ENCODE results near the gene HNRNPLL.

DNA sequence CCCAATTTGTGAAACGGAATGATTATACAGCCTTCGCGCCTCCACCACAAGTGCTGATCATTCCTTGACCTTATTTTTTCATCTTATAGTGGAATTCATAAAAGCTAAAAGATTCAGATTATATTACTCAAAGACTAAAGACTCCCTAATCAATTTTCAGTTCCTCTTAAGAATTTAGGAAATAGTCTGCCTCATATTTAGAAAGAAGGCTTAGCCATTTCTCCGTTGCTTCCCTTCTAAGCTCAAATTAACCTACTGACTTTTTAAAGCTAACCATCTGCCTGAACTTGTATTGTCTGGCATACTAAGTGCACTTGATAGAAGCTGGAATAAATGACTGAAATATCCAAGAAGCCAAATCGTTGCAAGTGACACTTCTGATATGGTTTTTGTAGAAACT is 44.7 kb downstream of the HNRNPLL start:
- TF ChIP-seq, protein P1, sequence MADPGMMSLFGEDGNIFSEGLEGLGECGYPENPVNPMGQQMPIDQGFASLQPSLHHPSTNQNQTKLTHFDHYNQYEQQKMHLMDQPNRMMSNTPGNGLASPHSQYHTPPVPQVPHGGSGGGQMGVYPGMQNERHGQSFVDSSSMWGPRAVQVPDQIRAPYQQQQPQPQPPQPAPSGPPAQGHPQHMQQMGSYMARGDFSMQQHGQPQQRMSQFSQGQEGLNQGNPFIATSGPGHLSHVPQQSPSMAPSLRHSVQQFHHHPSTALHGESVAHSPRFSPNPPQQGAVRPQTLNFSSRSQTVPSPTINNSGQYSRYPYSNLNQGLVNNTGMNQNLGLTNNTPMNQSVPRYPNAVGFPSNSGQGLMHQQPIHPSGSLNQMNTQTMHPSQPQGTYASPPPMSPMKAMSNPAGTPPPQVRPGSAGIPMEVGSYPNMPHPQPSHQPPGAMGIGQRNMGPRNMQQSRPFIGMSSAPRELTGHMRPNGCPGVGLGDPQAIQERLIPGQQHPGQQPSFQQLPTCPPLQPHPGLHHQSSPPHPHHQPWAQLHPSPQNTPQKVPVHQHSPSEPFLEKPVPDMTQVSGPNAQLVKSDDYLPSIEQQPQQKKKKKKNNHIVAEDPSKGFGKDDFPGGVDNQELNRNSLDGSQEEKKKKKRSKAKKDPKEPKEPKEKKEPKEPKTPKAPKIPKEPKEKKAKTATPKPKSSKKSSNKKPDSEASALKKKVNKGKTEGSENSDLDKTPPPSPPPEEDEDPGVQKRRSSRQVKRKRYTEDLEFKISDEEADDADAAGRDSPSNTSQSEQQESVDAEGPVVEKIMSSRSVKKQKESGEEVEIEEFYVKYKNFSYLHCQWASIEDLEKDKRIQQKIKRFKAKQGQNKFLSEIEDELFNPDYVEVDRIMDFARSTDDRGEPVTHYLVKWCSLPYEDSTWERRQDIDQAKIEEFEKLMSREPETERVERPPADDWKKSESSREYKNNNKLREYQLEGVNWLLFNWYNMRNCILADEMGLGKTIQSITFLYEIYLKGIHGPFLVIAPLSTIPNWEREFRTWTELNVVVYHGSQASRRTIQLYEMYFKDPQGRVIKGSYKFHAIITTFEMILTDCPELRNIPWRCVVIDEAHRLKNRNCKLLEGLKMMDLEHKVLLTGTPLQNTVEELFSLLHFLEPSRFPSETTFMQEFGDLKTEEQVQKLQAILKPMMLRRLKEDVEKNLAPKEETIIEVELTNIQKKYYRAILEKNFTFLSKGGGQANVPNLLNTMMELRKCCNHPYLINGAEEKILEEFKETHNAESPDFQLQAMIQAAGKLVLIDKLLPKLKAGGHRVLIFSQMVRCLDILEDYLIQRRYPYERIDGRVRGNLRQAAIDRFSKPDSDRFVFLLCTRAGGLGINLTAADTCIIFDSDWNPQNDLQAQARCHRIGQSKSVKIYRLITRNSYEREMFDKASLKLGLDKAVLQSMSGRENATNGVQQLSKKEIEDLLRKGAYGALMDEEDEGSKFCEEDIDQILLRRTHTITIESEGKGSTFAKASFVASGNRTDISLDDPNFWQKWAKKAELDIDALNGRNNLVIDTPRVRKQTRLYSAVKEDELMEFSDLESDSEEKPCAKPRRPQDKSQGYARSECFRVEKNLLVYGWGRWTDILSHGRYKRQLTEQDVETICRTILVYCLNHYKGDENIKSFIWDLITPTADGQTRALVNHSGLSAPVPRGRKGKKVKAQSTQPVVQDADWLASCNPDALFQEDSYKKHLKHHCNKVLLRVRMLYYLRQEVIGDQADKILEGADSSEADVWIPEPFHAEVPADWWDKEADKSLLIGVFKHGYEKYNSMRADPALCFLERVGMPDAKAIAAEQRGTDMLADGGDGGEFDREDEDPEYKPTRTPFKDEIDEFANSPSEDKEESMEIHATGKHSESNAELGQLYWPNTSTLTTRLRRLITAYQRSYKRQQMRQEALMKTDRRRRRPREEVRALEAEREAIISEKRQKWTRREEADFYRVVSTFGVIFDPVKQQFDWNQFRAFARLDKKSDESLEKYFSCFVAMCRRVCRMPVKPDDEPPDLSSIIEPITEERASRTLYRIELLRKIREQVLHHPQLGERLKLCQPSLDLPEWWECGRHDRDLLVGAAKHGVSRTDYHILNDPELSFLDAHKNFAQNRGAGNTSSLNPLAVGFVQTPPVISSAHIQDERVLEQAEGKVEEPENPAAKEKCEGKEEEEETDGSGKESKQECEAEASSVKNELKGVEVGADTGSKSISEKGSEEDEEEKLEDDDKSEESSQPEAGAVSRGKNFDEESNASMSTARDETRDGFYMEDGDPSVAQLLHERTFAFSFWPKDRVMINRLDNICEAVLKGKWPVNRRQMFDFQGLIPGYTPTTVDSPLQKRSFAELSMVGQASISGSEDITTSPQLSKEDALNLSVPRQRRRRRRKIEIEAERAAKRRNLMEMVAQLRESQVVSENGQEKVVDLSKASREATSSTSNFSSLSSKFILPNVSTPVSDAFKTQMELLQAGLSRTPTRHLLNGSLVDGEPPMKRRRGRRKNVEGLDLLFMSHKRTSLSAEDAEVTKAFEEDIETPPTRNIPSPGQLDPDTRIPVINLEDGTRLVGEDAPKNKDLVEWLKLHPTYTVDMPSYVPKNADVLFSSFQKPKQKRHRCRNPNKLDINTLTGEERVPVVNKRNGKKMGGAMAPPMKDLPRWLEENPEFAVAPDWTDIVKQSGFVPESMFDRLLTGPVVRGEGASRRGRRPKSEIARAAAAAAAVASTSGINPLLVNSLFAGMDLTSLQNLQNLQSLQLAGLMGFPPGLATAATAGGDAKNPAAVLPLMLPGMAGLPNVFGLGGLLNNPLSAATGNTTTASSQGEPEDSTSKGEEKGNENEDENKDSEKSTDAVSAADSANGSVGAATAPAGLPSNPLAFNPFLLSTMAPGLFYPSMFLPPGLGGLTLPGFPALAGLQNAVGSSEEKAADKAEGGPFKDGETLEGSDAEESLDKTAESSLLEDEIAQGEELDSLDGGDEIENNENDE (IDR thresholded peaks at IDR 0.05; ENCODE audit: insufficient replicate concordance, low read length) = no peak
- TF ChIP-seq YY1 (IDR thresholded peaks at IDR 0.05; ENCODE audit: low read depth, low read length) (no peak), POLR2A (IDR thresholded peaks at IDR 0.05; ENCODE audit: control extremely low read depth in 1 of 2, low read depth in 2 of 2, low read length in 2 of 2) (no peak), BCL11A (IDR thresholded peaks at IDR 0.05; ENCODE audit: low read depth in 2 of 2, low read length in 2 of 2) (no peak), SP4 (IDR thresholded peaks at IDR 0.05; ENCODE audit: low read length) (no peak), RXRA (IDR thresholded peaks at IDR 0.05; ENCODE audit: insufficient read depth, low read depth, low read length) (no peak), TAF1 (IDR thresholded peaks at IDR 0.05; ENCODE audit: low read depth, low read length) (no peak), JUN (IDR thresholded peaks at IDR 0.05; ENCODE audit: low read depth, low read length) (no peak), RBBP5 (IDR thresholded peaks at IDR 0.05; ENCODE audit: borderline replicate concordance, low read depth, low read length) (no peak), EP300 (IDR thresholded peaks at IDR 0.05; ENCODE audit: borderline replicate concordance in 1 of 2, low read depth in 2 of 2, low read length in 2 of 2) (no peak)
- TF ChIP-seq, protein P2, sequence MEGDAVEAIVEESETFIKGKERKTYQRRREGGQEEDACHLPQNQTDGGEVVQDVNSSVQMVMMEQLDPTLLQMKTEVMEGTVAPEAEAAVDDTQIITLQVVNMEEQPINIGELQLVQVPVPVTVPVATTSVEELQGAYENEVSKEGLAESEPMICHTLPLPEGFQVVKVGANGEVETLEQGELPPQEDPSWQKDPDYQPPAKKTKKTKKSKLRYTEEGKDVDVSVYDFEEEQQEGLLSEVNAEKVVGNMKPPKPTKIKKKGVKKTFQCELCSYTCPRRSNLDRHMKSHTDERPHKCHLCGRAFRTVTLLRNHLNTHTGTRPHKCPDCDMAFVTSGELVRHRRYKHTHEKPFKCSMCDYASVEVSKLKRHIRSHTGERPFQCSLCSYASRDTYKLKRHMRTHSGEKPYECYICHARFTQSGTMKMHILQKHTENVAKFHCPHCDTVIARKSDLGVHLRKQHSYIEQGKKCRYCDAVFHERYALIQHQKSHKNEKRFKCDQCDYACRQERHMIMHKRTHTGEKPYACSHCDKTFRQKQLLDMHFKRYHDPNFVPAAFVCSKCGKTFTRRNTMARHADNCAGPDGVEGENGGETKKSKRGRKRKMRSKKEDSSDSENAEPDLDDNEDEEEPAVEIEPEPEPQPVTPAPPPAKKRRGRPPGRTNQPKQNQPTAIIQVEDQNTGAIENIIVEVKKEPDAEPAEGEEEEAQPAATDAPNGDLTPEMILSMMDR (IDR thresholded peaks at IDR 0.05; ENCODE audit: control extremely low read depth in 1 of 3, insufficient read depth in 1 of 3, low read depth in 1 of 3, low read length in 3 of 3) = no peak
- TF ChIP-seq, protein P3, sequence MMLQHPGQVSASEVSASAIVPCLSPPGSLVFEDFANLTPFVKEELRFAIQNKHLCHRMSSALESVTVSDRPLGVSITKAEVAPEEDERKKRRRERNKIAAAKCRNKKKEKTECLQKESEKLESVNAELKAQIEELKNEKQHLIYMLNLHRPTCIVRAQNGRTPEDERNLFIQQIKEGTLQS (IDR thresholded peaks at IDR 0.05; ENCODE audit: insufficient read depth, low read depth, low read length) = no peak

All from H1 (cell line).